ENCODE measurements around the gene PGBD5. TPM values are rescaled to one million over a fixed set of nuclear protein-coding genes. Genes with fewer than 3 reads are reported as not detected.

The PGBD5 gene
- total and polyA plus RNA-seq, 4 donors = 0.31 to 0.99 (median 0.57) TPM

- Histone ChIP-seq H3K36me3 (ENCODE audit: control insufficient read depth in 1 of 2, insufficient read depth in 2 of 2, low read length in 1 of 2) (no peaks in the 10 kb centered on the region), H3K4me1 (ENCODE audit: control insufficient read depth in 1 of 2, insufficient read depth in 2 of 2, low read length in 2 of 2) (no peaks in the 10 kb centered on the region), H3K27ac (ENCODE audit: low read depth in 1 of 2, low read length in 2 of 2) (no peak overlapping the region), H3K27me3 (ENCODE audit: control insufficient read depth in 1 of 2, insufficient read depth in 2 of 2, low read length in 1 of 2) (no peaks in the 10 kb centered on the region), H3K4me3 (ENCODE audit: low read length in 2 of 2) (no peak overlapping the region), H3K9me3 (ENCODE audit: control insufficient read depth, low read length) (no peaks in the 10 kb centered on the region)
- no peak for ATAC-seq (ENCODE audit: low FRiP score)
- 84 to 89% methylated on average over 15 of the region's 15 CpGs for WGBS, 2 donors
- peak in 1 of 2 donors; percentile 32 for DNase-seq
- intact Hi-C loops (cut with DNase I) = no loop called here
Measured at GRCh38 chr1:230299191-230300006, 126.7 kb downstream of the PGBD5 start.

GRCh38 chr1:230295367-230295766, 130.8 kb downstream of the PGBD5 start:
- Histone ChIP-seq H3K9me3 (ENCODE audit: control insufficient read depth, low read length) (no peaks in the 10 kb centered on the region), H3K4me1 (ENCODE audit: control insufficient read depth in 1 of 2, insufficient read depth in 2 of 2, low read length in 2 of 2) (no peaks in the 10 kb centered on the region), H3K27ac (ENCODE audit: low read depth in 1 of 2, low read length in 2 of 2) (no peak overlapping the region), H3K27me3 (ENCODE audit: control insufficient read depth in 1 of 2, insufficient read depth in 2 of 2, low read length in 1 of 2) (no peaks in the 10 kb centered on the region), H3K4me3 (ENCODE audit: low read length in 2 of 2) (no peak overlapping the region), H3K36me3 (ENCODE audit: control insufficient read depth in 1 of 2, insufficient read depth in 2 of 2, low read length in 1 of 2) (no peaks in the 10 kb centered on the region)
- DNase-seq = no peak
- intact Hi-C loops (cut with DNase I) = no loop called here
- no peak for ATAC-seq (ENCODE audit: low FRiP score)
- WGBS, 2 donors = 96% methylated on average over 3 of the region's 3 CpGs

GRCh38 chr1:230293390-230293700, 132.8 kb downstream of the PGBD5 start:
- peak in 1 of 2 donors; percentile 33 for DNase-seq
- WGBS, 2 donors = 75 to 76% methylated on average over 7 of the region's 7 CpGs

GRCh38 chr1:230292689-230293389, 133.3 kb downstream of the PGBD5 start:
- intact Hi-C loops (cut with DNase I) = no loop called here
- no peaks in the 10 kb centered on the region for H3K9me3 ChIP-seq (ENCODE audit: control insufficient read depth, low read length)
- WGBS, 2 donors = 84 to 86% methylated on average over 12 of the region's 12 CpGs
- no peak overlapping the region for H3K4me3 ChIP-seq (ENCODE audit: low read length in 2 of 2)
- no peak for ATAC-seq (ENCODE audit: low FRiP score)
- peak in 1 of 2 donors; percentile 14 for DNase-seq
- no peaks in the 10 kb centered on the region for H3K36me3 ChIP-seq (ENCODE audit: control insufficient read depth in 1 of 2, insufficient read depth in 2 of 2, low read length in 1 of 2)
- H3K27me3 ChIP-seq (ENCODE audit: control insufficient read depth in 1 of 2, insufficient read depth in 2 of 2, low read length in 1 of 2) = no peaks in the 10 kb centered on the region
- no peaks in the 10 kb centered on the region for H3K4me1 ChIP-seq (ENCODE audit: control insufficient read depth in 1 of 2, insufficient read depth in 2 of 2, low read length in 2 of 2)
- H3K27ac ChIP-seq (ENCODE audit: low read depth in 1 of 2, low read length in 2 of 2) = no peak overlapping the region

More at GRCh38 chr1:230293390-230293700, 132.8 kb downstream of the PGBD5 start:
- intact Hi-C loops (cut with DNase I) = no loop called here
- Histone ChIP-seq H3K4me1 (ENCODE audit: control insufficient read depth in 1 of 2, insufficient read depth in 2 of 2, low read length in 2 of 2) (no peaks in the 10 kb centered on the region), H3K27ac (ENCODE audit: low read depth in 1 of 2, low read length in 2 of 2) (no peak overlapping the region), H3K4me3 (ENCODE audit: low read length in 2 of 2) (no peak overlapping the region), H3K36me3 (ENCODE audit: control insufficient read depth in 1 of 2, insufficient read depth in 2 of 2, low read length in 1 of 2) (no peaks in the 10 kb centered on the region), H3K9me3 (ENCODE audit: control insufficient read depth, low read length) (no peaks in the 10 kb centered on the region), H3K27me3 (ENCODE audit: control insufficient read depth in 1 of 2, insufficient read depth in 2 of 2, low read length in 1 of 2) (no peaks in the 10 kb centered on the region)
- ATAC-seq (ENCODE audit: low FRiP score) = no peak

GRCh38 chr1:230291731-230292620, 134.2 kb downstream of the PGBD5 start:
- H3K27me3 ChIP-seq (ENCODE audit: control insufficient read depth in 1 of 2, insufficient read depth in 2 of 2, low read length in 1 of 2) = no peaks in the 10 kb centered on the region
- no peak overlapping the region for H3K27ac ChIP-seq (ENCODE audit: low read depth in 1 of 2, low read length in 2 of 2)
- H3K9me3 ChIP-seq (ENCODE audit: control insufficient read depth, low read length) = no peaks in the 10 kb centered on the region
- H3K4me3 ChIP-seq (ENCODE audit: low read length in 2 of 2) = no peak overlapping the region
- no peaks in the 10 kb centered on the region for H3K4me1 ChIP-seq (ENCODE audit: control insufficient read depth in 1 of 2, insufficient read depth in 2 of 2, low read length in 2 of 2)
- intact Hi-C loops (cut with DNase I) = no loop called here
- DNase-seq (peak in 1 of 2 donors; percentile 57), ATAC-seq (ENCODE audit: low FRiP score) (no peak)
- no peaks in the 10 kb centered on the region for H3K36me3 ChIP-seq (ENCODE audit: control insufficient read depth in 1 of 2, insufficient read depth in 2 of 2, low read length in 1 of 2)
- 88 to 89% methylated on average over 19 to 28 of the region's 28 CpGs for WGBS, 2 donors

GRCh38 chr1:230289350-230289644, 136.8 kb downstream of the PGBD5 start:
- H3K27ac ChIP-seq (ENCODE audit: low read depth in 1 of 2, low read length in 2 of 2) = no peak overlapping the region
- H3K4me1 ChIP-seq (ENCODE audit: control insufficient read depth in 1 of 2, insufficient read depth in 2 of 2, low read length in 2 of 2) = no peaks in the 10 kb centered on the region
- no peak overlapping the region for H3K4me3 ChIP-seq (ENCODE audit: low read length in 2 of 2)
- ATAC-seq (ENCODE audit: low FRiP score) = no peak
- H3K27me3 ChIP-seq (ENCODE audit: control insufficient read depth in 1 of 2, insufficient read depth in 2 of 2, low read length in 1 of 2) = no peaks in the 10 kb centered on the region
- 91 to 94% methylated on average over 5 of the region's 5 CpGs for WGBS, 2 donors
- DNase-seq = no peak
- intact Hi-C loops (cut with DNase I) = no loop called here
- H3K9me3 ChIP-seq (ENCODE audit: control insufficient read depth, low read length) = no peaks in the 10 kb centered on the region
- no peaks in the 10 kb centered on the region for H3K36me3 ChIP-seq (ENCODE audit: control insufficient read depth in 1 of 2, insufficient read depth in 2 of 2, low read length in 1 of 2)

DNA sequence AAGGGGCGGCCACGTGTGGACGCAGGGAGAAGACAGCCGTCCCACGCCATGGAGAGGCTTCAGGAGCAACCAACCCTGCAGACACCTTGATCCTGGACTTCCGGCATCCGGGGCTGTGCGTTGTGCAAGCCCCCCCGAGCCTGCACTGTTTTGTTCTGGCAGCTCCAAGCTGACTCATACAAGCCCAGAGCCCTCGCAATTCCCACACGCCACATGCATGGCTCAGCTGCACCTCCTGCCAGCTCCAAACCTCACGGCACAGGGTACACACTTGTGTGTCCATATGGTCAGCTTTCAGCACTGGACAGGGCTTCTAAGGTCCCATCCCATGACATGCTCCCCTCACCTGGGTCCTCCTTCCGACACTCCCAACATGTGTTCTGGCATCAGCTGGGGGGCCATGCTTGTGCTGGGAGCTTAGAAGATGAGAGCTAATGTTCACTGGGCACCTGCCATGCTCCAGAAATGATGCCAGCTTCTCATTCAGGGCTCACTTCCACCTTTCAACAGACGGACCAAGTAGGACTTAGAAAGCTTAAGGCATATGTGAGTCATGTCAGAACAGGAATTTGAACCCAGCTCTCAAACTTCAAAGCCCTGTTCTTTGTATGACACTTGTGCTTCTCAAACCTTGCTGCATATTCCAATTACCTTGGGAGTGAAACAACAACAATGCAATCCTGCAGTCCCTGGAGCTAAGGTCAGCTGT, 137.3 kb downstream of the PGBD5 start:
- Histone ChIP-seq H3K27ac (ENCODE audit: low read depth in 1 of 2, low read length in 2 of 2) (no peak overlapping the region), H3K36me3 (ENCODE audit: control insufficient read depth in 1 of 2, insufficient read depth in 2 of 2, low read length in 1 of 2) (no peaks in the 10 kb centered on the region), H3K9me3 (ENCODE audit: control insufficient read depth, low read length) (no peaks in the 10 kb centered on the region), H3K27me3 (ENCODE audit: control insufficient read depth in 1 of 2, insufficient read depth in 2 of 2, low read length in 1 of 2) (no peaks in the 10 kb centered on the region), H3K4me1 (ENCODE audit: control insufficient read depth in 1 of 2, insufficient read depth in 2 of 2, low read length in 2 of 2) (no peaks in the 10 kb centered on the region), H3K4me3 (ENCODE audit: low read length in 2 of 2) (no peak overlapping the region)
- intact Hi-C loops (cut with DNase I) = no loop called here
- DNase-seq (peak in 1 of 2 donors; percentile 55), ATAC-seq (ENCODE audit: low FRiP score) (no peak)
- WGBS, 2 donors = 77 to 82% methylated on average over 14 of the region's 14 CpGs

- WGBS, 2 donors = 67 to 68% methylated on average over 17 of the region's 17 CpGs
- Histone ChIP-seq H3K9me3 (ENCODE audit: control insufficient read depth, low read length) (no peaks in the 10 kb centered on the region), H3K27me3 (ENCODE audit: control insufficient read depth in 1 of 2, insufficient read depth in 2 of 2, low read length in 1 of 2) (no peaks in the 10 kb centered on the region), H3K36me3 (ENCODE audit: control insufficient read depth in 1 of 2, insufficient read depth in 2 of 2, low read length in 1 of 2) (no peaks in the 10 kb centered on the region), H3K4me1 (ENCODE audit: control insufficient read depth in 1 of 2, insufficient read depth in 2 of 2, low read length in 2 of 2) (no peaks in the 10 kb centered on the region), H3K27ac (ENCODE audit: low read depth in 1 of 2, low read length in 2 of 2) (no peak overlapping the region), H3K4me3 (ENCODE audit: low read length in 2 of 2) (no peak overlapping the region)
- DNase-seq (peak in 1 of 2 donors; percentile 68), ATAC-seq (ENCODE audit: low FRiP score) (peak; percentile 33)
- intact Hi-C loops (cut with DNase I) = no loop called here
Measured at GRCh38 chr1:230287674-230288315, 138.3 kb downstream of the PGBD5 start.

All from aorta (tissue), 5 donors.